GM21825 (cell line): Measurements from ENCODE around the gene ODAD4.
"Not testable (repeated sequence)": the region's sequence is repeated elsewhere in the genome, so short reads cannot be mapped to it uniquely, and the experiment has no call there.

ENCODE experiments used
- ATAC-seq: cut with Tn5 transposase; IDR thresholded peaks from one replicate; pipeline ENCODE4 v1.9.1; 2021; ENCODE audit warnings: mild to moderate bottlenecking, moderate library complexity; ENCODE audit not compliant: unreplicated experiment

ODAD4 gene

DNA sequence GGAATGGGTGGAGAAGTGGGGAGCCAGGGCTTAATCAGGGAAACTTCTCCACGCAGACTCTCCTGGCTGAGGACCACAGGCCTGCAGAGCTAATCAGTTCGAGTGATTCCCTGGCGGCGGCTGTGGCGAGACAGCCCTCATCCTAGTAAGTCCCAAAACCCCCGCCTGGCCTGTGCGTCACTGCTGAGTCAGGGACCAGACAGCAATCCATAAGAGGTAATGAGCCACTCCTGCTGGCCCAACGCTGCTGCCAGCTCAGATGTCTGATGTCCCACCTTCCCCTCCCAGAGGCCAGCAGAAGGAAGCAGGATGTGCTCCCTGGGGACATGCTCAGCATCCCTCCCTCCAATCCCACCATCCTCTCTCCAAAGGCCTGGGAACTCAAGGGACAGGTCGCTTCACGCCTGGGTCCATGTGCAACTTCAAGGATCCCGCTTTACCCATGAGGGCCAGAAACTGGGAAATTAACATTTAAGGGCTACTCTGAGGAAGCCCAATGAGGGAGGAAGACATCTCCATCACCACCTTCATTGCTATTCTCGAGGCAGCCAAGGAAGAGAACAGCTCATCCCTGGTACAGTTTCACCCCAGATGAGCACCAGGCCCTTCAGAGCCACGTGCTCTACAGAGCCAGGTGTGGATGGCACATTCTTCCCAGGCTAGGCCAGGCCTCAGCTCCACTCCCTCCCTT lies 19.6 kb upstream of the ODAD4 start:
- ATAC-seq, result no peak

DNA sequence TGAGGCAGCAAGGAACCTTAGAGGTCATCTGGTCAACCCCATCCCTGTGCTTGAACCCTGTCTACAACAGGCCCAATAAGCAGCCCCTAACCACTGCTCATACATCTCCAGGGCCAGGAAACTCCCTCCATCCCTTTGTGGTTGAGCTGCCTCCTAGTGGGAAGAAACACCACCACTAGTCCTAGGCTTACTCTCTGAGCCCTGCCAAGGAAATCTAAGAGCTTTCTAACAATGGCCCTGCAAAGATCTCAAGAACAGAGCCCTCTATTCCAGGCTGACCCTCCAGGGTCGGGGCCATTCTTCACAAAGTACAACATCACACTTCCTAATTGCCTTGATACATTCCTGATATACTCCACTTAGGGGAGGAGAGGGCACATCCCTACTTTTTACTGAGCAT lies 17.5 kb upstream of the ODAD4 start:
- no peak for ATAC-seq

DNA sequence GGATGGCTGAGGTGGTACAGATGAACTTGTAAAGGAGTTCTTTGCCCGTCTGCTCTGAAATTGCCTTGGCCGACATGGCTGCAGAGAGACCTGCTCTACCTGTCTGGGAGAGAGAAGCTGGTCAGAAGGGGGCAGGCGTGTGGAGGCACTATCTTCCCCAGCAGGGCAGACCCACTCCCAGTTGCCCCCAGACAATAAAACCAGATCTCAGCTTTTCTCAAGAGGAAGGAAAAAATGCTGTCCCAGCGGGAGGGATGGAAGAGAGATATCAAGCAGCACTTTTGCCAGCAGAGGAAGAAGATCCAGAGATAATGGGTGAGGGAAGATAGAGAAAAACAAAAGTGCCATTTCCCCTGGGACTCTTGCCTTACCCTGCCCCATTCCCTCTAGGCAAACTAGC lies 16.6 kb upstream of the ODAD4 start:
- ATAC-seq, result no peak

DNA sequence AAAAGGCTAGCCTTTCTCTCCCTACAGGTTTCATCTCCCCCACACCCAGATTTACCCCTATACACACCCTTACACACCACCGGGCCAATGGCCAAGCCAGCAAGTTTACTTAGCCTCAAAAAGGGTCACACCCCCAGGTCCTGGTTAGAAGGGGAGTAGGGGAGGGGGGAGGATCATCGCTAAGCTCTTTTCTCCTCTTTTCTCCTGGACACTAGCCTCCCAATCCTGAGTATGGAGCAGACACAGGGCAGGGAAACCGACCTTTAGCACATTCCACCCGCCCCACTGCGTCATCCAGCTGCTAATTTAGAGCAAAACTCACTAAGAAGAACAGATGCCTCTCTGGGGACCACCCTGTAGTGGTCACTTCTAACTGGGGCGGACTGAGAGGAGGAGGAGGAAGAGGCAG lies 16.1 kb upstream of the ODAD4 start:
- no peak for ATAC-seq

DNA sequence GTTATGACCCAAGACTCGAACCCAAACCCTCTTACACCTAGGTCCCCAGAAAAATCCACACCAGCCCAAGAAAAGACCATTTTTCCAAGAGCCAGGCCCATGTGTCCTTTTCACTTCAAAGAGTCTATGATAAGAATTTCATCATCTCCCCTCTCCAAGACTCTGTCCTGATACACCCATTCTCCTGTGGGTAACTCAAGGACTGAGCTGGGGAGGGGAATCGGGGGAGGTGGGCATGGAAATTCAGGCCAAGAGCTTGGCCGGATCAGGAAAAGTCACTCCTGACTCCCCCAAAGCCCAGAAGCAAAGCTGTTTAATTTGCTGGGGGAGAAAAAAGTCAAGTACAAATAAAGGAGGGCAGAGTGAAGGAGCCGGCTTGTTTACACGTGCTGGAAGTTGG lies 15.4 kb upstream of the ODAD4 start:
- ATAC-seq, result no peak

DNA sequence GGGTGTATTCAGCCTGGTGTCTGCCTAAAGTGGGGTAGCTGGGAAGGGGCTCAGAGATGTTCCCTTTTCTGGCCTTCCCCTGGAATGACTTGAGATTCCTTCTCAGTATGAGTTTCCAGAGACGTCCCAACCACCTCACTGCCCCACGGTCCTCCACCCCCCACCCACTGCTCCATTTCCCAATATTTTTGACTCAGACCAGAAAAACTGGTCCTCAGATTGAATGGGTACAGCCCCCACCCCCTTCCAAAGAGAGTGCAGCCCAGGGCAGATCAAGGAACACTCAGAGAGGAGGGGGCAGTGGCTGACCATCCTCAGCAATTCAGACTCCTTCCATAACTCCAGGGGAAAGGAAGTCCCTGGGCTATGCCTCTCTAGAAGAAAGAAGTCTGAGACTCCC lies 14.9 kb upstream of the ODAD4 start:
- ATAC-seq, result no peak

DNA sequence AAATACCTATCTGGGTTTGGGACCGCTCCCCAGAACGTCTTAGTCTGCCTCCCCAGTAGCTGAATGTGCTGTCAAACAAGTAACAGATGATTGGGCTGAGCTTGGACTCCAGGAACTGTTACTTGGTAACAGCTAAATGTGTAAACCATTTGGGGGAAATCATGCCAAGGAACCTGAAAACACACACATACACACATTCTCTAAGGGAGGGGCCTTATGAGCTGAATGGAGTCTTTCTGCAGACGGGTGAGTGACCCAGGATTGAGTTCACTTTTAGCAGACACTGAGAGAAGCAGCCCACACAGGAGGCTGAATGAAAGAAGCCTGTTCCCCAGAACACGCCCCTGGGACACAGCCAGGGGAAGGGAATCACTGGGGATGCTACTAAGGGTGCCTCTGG lies 13.2 kb upstream of the ODAD4 start:
- ATAC-seq, result no peak

DNA sequence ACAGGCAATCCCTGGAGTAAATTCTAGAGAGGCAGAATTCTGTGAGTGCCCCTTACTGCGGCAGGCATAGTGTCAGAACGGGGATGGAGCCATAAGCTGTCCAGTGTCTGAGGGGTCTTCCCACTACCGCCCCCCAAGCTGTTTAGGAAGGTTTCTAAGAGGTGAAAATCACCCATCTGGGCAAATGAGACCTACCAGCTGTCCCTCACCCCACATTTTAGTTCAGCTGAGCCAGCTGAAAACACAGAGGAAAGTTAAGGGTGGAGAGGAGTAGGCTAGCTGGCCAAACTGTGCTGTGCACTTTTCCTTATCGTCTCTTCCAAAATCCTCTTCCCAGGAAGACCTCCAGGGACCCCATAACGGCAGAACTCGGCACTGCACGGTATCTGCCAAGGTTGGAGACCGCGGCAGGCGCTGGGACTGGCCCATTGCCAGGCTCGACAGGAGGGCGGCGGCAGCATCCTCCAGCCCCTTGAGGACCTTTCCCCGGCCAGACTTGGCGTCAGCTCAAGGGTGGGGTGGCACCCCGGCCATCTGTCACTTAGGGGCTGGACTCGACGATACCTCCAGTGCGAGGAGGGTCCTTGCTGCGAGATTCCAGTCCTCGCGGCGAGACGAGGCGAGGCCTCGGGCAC lies 12.6 kb upstream of the ODAD4 start:
- ATAC-seq, result peak; percentile 10

DNA sequence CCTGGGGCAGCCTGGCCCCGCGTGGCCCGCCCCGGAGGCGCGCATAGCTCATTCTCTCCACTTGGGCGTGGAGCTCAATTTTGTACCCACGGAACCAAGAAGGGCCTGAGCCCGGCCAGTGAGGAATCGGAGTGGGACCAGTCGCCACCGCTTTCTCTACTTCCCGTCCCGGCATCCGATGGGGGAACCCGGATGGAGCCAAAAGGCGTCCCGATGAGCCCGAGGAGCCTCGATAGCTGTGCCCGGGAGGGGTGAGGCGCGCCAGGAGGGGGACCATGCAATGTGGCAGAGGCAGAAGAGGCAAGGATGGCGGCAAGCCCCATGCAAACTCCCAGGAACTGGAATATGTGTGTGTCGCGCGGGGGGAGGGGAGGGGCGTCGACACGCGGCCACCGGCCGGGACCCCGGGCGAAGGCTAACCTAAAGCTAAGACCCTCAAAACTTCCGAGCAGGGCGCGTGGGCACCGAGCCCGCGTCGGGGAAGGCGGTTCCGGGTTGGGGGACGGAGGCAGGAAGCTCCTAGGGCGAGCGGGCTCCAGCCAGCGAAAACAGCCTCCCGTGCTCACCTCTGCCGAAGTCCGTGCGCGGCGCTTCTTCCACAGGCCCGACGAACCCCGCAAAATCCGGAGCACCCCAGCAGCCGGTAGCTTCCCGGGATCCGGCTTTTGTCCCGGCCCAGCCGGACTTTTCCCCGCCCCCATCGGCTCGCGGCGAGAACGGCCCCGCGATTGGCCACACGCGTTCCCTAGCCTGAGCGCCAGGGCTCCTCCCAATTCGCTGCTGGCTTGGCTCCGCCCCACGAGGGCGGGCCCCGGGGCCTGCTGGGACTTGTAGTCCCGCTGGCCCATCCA lies 11.9 kb upstream of the ODAD4 start, which contains the start of gene ACLY:
Gene ACLY (minus strand): TSS at position 638 of the 851 bp plus-strand sequence. CDS start 5,078 bp downstream, outside the sequence.
- peak; percentile 86 for ATAC-seq

DNA sequence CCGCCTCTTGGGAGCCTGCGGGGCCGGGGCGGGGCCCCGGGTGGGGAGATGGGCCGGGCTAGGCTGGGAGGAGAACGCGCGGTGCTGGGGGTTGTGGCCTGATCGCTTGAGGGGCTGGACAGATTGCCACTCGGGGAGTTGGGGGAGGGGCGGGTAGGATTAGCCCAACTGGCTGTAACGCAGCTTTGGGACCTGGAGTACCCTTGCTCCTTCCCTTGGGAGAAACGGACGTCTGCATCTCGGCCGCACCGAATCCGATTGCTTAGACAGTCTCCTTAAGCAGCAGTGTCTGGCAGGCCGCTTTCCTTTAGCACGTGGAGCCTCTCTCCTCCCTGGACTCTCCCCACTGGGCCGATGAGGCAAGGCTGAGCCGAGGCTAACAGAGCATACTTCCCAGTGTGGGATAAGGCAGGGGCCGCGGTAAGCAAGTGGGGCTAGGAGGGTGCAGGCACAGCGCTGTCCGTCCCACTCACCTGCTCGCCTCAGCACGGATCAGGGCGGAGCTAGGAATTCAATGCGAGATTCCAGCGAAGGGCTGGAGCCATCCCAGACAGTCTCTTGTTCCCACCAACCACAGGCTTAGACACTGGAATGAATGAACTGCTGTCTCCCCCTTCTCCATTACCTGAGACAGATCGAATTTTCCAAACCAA lies 11.1 kb upstream of the ODAD4 start:
- peak; percentile 7 for ATAC-seq

DNA sequence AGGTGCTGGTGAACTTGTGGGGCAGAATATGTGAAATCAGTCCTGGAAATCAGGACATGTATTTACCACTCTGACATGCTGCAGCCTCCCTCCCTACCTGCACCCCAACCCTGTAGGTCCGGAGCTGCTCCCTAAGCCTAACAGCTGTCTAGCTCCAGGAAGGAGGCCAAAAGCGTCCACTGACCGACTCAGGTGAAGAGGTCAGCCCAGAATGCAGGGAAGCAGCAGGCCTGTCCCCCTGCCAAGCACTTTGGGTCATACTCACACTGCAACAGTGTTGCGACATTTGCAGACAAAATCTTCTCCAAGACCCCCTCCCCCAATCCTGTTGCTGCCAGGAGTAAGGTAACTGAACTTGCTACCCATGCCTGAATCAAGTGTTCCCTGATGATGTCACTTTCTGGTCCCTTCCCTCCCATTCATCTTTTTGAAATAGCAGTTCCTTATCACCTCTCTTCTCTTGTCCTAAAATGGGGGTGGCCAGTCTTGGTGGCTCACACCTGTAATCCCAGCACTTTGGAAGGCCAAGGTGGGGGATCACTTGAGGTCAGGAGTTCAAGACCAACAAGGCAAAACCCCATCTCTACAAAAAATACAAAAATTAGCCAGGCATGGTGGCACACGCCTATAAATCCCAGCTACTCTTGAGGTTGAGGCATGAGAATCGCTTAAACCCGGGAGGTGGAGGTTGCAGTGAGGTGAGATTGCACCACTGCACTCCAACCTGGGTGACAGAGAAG lies 10.4 kb upstream of the ODAD4 start:
- no peak for ATAC-seq

DNA sequence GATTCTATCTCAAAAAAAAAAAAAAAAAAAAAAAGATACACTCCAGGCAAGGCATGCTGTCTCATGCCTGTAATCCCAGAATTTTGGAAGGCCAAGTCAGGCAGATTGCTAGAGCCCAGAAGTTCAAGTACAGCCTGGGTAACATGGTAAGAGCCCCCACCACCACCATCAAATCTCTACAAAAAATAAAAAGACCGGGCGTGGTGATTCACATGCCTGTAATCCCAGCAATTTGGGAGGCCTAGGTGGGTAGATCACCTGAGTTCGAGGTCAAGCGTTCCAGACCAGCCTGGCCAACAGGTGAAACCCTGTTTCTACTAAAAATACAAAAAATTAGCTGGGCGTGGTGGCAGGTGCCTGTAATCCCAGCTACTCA lies 9.8 kb upstream of the ODAD4 start:
- ATAC-seq, result no peak

DNA sequence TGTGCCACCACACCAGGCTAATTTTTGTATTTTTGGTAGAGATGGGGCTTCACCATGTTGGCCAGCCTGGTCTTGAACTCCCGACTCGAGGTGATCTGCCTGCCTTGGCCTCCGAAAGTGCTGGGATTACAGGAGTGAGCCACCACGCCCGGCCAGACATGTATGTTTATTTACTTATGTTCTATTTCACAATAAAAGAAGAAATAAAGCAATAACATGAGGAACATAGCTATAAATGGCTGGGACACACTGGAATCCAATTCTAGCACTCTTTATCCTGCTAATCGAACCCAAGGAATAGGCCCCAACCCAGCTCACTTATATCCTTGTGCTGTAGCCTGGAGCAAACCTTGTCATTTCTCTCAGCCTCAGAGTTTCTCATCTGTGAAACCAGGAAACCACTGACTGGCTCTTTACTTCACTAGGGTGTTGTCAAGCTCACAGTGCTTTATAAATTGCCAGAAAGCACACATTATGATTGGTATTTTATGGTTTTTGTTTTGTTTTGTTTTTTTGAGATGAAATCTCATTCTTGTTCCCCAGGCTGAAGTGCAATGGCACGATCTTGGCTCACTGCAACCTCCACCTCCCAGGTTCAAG lies 4.3 kb upstream of the ODAD4 start:
- ATAC-seq, result no peak

DNA sequence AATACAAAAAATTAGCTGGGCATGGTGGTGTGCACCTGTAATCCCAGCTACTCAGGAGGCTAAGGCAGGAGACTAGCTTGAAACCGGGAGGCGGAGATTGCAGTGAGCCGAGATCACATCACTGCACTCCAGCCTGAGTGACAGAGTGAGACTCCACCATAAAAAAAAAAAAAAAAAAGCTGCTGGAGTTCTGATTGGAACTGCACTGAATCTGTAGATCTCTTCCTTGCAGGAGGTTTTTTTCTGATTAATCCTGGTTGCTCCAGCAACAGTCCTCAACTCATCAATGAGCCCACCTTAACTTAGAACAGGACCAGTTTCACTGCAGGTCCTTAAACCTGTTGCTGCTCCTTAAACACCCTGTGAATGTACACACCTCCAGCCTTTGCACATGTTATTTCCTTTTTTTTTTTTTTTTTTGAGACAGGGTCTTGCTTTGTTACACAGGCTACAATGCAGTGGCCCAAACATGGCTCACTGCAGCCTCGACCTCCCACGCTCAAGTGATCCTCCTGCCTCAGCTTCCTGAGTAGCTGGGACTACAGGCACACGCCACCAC lies 1.6 kb upstream of the ODAD4 start:
- ATAC-seq, result no peak

DNA sequence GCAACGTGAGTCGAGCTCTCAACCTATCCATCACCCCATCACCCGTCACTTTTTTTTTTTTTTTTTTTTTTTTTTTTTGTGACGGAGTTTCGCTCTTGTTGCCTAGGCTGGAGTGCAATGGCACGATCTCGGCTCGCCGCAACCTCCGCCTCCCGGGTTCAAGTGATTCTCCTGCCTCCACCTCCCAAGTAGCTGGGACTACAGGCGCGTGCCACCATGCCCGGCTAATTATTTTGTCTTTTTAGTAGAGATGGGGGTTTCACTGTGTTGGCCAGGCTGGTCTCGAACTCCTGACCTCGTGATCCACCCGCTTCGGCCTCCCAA lies 378 bp downstream of the ODAD4 start:
- not testable (repeated sequence) for ATAC-seq

DNA sequence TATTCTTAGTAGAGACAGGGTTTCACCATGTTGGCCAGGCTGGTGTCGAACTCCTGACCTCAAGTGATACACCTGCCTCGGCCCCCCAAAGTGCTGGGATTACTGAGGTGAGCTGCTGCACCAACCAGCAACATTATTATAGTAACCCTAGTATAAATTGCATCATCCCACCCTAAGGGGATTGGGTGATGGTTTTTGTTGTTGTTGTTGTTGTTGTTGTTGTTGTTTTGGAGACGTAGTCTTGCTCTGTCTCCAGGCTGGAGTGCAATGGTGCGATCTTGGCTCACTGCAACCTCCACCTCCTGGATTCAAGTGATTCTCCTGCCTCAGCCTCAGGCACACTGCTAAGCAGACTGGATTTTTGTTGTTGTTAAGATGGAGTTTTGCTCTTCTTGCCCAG lies 1.3 kb downstream of the ODAD4 start:
- not testable (repeated sequence) for ATAC-seq

DNA sequence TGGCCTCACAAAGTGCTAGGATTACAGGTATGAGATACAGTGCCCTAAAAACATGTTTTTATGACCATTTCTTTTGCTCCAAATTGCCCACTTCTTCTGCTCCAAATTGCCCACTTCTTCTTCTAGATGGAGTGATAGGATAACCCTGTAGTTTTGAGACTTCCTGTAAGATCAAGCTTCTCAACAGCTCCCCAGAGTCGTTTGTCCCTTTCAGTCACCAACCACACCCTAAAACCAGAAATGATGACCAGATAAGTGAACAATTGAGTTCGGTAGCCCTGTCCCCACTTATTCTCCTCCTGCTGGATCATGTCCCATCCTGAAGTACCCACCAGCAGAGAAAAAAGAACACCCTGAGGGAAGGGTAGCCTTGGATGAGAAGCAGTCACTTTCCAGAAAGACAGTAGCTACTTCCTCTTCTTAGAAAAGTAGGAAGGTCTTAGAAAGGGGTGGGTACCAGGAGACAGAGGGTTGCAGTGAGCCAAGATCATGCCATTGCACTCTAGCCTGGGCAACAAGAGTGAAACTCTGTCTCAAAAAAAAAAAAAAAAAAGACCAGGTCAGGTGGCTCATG lies 2.5 kb downstream of the ODAD4 start:
- ATAC-seq, result no peak

DNA sequence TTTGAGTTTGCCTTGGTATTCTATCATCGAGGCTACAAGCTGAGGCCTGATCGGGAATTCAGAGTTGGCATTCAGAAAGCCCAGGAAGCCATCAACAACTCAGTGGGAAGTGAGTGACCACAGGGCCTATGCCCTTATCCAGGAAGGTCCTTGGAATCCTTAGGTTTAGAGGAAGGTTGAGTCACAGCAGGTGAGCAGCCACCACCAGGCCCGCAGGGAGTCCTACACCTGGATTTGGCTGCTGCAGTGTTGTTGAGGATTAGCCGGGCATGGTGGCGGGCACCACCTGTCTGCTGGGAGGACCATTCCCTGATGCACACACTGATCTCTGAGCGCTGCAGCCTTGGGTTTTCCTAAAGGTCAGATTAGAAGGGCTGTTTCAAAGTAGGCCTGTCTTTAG lies 5.2 kb downstream of the ODAD4 start:
- no peak for ATAC-seq
